Fibroblast of gingiva (primary cell): ENCODE data around the gene HSPA4L.

Source experiments
- DNase-seq: peaks from one replicate; pipeline ENCODE4 v3.0.0-alpha.2; 2011; ENCODE audit warnings: low read depth

The HSPA4L gene

DNA sequence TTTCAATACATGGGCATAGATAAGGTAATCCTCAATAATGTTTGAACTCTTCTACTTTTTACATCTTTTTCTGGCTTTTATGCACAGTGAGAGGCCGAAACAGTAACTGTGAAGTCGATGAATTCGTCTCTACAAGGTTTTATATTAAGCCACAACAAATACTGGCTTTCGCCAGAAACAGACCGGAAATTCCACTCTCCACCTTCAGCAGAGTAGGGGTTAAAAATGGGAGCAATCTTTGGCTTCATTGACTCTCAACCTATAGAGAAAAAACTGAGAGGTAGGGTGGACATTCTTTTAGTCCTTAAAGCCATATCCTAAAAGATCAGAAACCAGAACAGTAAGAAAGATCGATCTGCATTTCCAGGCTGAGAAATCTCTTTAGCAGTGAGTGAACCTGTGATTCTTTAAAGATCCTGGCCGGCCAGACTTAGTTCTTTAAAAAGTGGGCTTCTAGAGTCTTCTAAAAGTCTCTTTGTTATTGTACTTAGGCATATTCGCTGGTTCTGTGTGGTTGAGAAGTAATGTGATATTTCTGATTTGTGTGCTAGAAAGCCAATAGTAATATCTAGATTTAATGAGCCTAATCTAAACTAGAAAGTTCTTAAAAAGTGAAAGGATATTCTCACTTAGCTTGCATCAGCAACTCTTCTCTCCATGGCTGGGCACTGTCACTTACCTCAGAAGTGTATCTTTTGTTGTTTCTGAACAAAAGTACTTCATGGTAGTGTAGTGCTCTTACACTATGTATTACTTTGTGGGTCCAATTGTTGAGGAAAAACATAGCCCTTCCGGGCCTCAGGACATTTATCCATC, 2.0 kb downstream of the HSPA4L start:
- DNase-seq = no peak

DNA sequence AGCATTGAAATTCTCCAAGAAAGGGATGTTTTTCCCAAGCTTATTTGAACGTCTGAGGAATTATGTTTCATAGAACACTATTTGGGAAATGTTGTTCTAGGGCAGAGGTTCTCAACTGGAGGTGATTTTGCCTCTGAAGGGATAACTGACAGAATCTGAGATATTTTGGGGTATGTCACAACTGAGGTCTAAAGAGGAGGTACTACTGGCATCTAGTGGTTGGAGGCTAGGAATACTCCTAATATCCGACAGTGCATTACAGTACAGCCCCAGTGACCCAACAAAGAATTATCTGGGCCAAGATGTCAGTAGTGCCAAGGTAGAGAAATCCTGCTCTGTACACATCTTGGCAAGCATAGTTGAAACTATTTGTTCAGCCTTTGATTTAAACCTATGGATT, 6.4 kb downstream of the HSPA4L start:
- no peak for DNase-seq

- DNase-seq = no peak
Observed at GRCh38 chr4:127791391-127791790, 9.3 kb downstream of the HSPA4L start.

DNA sequence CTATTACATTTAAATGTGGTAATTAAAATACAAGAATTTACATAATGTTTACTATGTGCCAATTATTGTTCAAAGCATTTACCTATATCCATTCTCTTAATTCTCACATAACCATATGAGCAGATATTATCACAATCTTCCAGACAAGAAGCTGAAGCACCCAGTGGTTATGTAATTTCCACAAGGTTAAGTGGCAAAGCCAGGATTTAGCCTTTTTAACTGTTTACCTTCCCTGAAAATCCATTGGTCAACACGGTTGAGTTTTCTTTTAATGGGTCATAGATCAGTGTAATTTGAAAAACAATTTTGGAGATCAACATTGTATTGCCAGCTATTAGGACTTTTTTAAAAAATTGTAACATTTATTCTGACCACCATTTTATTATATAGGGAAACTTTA, 11.4 kb downstream of the HSPA4L start:
- DNase-seq = no peak

DNA sequence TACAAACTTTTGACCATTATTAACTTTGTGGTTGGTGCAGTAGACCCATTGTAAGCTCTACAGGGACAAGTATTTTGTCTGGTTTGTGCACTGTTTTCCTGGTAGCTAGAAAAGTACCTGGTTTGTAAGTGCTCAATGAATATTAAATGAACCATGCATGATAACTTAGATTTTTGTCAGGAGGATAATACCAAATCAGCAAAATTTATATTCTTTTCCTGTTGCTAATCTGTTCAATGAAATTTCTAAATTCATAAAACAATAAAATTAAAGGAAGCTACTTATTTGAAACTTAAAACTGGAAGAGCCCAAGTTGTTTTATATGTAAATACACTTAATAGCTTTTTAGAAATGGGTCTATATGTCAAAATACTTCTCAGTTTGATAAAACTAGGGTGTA, 17.6 kb downstream of the HSPA4L start:
- no peak for DNase-seq

- peak; percentile 11 for DNase-seq
Observed at GRCh38 chr4:127809173-127809800, 27.2 kb downstream of the HSPA4L start.

- no peak for DNase-seq
Observed at GRCh38 chr4:127810551-127810950, 28.4 kb downstream of the HSPA4L start.

DNA sequence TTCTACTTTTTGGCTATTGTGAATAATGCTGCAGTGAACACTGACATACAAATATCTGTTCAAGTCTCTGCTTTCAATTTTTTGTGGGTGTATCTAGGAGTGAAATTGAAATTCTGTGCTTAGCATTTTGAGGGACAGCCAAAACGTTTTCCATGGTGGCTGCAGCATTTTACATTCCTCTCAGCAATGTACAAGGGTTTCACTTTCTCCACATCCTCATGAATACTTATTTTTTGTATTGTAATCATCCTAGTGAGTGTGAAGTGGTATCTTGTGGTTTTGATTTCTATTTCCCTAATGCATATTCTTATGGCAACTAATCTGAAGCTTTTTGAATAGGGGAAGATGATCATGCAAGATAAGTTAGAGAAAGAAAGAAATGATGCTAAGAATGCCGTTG, 40.3 kb downstream of the HSPA4L start:
- DNase-seq = no peak

- no peak for DNase-seq
Observed at GRCh38 chr4:127828121-127828520, 46.0 kb downstream of the HSPA4L start.

- DNase-seq = no peak
Observed at GRCh38 chr4:127829014-127829413, 46.9 kb downstream of the HSPA4L start.

DNA sequence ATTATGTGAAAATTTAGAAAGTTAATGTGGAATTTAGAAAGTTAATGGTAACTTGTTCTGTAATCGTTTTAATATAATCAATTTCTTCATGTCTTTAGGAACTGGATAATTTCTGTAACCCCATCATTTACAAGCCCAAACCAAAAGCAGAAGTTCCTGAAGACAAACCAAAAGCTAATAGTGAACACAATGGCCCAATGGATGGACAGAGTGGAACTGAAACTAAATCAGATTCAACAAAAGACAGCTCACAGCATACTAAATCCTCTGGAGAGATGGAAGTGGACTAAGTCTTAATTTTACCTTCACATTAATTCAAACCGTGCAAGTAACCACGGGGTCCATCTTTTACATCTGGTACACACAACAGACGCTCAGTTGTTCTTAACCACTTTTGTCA, 50.5 kb downstream of the HSPA4L start:
- no peak for DNase-seq

DNA sequence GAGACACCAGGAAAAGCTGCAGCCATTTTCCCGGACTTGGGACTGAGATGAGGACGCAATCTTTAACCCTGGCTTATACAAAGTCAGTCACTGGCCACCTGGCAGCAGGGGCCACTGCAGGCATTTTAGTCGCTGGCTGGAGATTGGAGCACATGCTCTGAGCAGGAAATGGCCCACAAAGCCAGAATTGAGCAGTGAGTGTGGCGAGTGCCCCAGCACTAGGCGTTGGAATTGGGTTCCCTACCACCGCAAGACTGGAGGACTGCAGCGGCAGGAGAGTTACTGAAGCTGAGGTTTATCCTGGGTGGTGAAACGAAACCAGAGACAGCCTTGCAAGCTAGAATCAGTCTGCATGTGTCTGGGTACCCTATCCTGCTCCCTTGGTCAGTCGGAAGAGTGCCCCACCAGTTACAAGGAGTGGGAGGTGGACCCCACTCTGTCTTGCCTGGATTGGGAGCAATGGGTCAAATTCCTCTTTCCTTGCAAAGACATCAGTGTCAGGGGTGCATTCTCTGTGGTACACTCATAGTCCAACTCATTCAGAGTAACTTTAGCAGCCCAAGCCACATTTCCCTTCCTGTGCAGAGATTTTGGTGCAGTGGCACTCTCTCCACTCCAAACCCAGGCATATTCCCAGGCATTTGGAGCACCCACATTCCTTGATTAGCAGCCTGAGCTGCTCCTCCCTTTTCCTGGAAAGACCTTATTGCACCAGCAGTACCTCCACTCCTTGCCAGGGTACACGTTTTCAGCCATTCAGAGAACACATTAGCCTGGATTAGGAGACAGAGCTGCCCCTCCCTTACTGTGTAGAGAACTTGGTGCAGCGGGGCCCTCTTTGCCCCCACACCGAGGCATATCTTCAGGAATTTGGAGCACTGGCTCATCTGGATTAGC, 61.8 kb downstream of the HSPA4L start:
- no peak for DNase-seq

GRCh38 chr4:127844601-127845116, 62.5 kb downstream of the HSPA4L start:
- no peak for DNase-seq

DNA sequence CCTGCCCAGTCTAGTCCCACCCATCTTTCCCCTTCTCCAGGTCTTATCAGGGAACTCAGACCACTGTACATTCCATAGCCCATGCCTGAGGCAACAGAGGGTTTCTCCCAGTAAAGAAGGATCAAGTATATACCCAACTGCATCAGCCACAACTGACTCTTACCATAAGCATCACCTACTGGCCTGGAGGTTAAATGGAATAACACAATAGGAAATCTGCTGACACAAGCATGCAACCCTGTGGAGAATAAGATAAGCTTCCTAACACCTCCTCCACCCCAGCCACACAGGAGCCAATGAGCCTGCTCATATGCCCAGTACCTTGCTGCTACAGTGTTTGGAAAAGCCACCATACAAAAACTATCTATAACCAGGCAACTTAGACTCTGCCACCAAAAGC, 63.9 kb downstream of the HSPA4L start:
- no peak for DNase-seq

GRCh38 chr4:127846765-127847164, 64.6 kb downstream of the HSPA4L start:
- DNase-seq = no peak

- DNase-seq = no peak
Observed at GRCh38 chr4:127849505-127850234, 67.5 kb downstream of the HSPA4L start.

DNA sequence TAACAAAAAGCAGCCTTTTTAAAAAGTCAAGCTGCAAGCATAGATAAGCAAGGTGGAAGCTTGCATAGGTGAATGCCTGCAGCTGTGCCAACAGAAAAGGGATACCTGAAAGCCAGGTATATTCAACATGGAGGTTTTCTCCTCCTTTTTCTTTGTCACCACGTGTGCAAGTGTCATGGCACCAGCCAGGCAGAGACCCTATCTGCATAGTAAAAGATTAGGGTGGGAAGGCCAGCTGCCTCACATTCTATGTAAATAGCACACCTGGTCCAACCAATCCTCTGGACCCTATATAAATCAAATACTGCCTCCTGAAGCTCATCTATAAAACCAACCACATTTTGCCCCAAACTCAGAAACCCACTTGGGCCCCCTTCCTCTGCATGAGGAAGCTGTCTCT, 70.5 kb downstream of the HSPA4L start:
- DNase-seq = no peak

DNA sequence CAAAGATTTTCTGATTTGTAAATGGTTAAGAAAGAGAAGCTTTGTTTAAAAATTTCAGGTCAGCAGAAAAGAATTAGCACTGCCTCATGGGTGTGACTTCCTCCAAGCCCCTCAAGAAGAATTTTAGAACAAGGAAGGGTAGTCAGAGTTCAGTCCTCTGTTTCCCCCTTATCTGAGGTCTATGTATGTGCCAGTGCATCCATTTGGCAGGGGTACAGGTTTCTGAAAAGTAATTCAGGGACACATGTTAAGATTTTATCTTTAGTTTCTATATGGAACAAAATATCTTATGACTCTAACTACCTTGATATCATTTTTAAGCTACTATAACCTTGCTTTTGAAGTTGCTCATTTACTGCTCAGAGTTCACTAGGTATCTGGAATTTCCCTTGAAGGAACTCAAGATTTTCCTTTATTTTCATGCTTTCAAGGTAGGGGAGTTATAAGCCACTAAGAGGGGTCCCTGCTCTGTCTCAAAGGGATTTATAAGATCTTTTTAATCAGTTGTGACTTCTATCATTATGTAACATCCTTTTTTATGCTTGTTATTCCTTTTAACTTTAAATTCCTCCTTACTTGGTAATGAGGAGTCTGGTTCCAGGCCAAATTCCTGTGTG, 74.2 kb downstream of the HSPA4L start:
- no peak for DNase-seq

- DNase-seq = peak; percentile 68
Observed at GRCh38 chr4:127856813-127857447, 74.8 kb downstream of the HSPA4L start.

- DNase-seq = no peak
Observed at GRCh38 chr4:127857641-127858040, 75.5 kb downstream of the HSPA4L start.

GRCh38 chr4:127868196-127868595, 86.1 kb downstream of the HSPA4L start:
- DNase-seq = no peak
